HEK293 (cell line): ENCODE measurements around the gene MAN2A2.

Experiments used
- BCL11A ChIP-seq: fragments of 450-650 bp; formaldehyde crosslinking; IDR thresholded peaks from 2 replicates; pipeline ENCODE4 v1.5.1; 2016; ENCODE audit warnings: low read depth, missing biosample characterization, missing genetic modification characterization
- EGR2 ChIP-seq: fragments of 450-650 bp; formaldehyde crosslinking; IDR thresholded peaks from 2 replicates; pipeline ENCODE4 v1.5.1; 2016; ENCODE audit warnings: low read depth, missing biosample characterization, missing genetic modification characterization
- HOXA7 ChIP-seq: sonication (generic); formaldehyde crosslinking; IDR thresholded peaks from 2 replicates; pipeline ENCODE4 v1.8.1; 2022; ENCODE audit warnings: missing genetic modification reagents, borderline replicate concordance
- KLF10 ChIP-seq: fragments of 450-650 bp; IDR thresholded peaks from 2 replicates; pipeline ENCODE4 v1.5.1; 2018; ENCODE audit warnings: missing biosample characterization, mild to moderate bottlenecking, missing genetic modification characterization
- MZF1 ChIP-seq: fragments of 450-650 bp; formaldehyde crosslinking; IDR thresholded peaks from 2 replicates; pipeline ENCODE4 v1.5.1; 2017; ENCODE audit warnings: missing biosample characterization, missing genetic modification characterization, borderline replicate concordance
- OVOL3 ChIP-seq: fragments of 450-650 bp; formaldehyde crosslinking; IDR thresholded peaks from 2 replicates; pipeline ENCODE4 v1.5.1; 2016; ENCODE audit warnings: missing biosample characterization, missing genetic modification characterization
- REPIN1 ChIP-seq: fragments of 450-650 bp; formaldehyde crosslinking; IDR thresholded peaks from 2 replicates; pipeline ENCODE4 v1.5.1; 2017; ENCODE audit warnings: missing biosample characterization, missing genetic modification characterization, low read depth
- SCRT2 ChIP-seq: fragments of 450-650 bp; formaldehyde crosslinking; IDR thresholded peaks from 2 replicates; pipeline ENCODE4 v1.5.1; 2016; ENCODE audit warnings: missing biosample characterization, missing genetic modification characterization
- SP3 ChIP-seq: fragments of 450-650 bp; formaldehyde crosslinking; IDR thresholded peaks from 2 replicates; pipeline ENCODE4 v1.5.1; 2016; ENCODE audit warnings: missing biosample characterization, missing genetic modification characterization
- WT1 ChIP-seq: fragments of 450-650 bp; formaldehyde crosslinking; IDR thresholded peaks from 2 replicates; pipeline ENCODE4 v1.5.1; 2016; ENCODE audit warnings: missing biosample characterization, missing genetic modification characterization
- ZBTB44 ChIP-seq: fragments of 450-650 bp; IDR thresholded peaks from 2 replicates; pipeline ENCODE4 v1.5.1; 2018; ENCODE audit warnings: missing biosample characterization, mild to moderate bottlenecking, missing genetic modification characterization
- ZBTB7A ChIP-seq: fragments of 450-650 bp; formaldehyde crosslinking; IDR thresholded peaks from 2 replicates; pipeline ENCODE4 v1.5.1; 2016; ENCODE audit warnings: low read depth, missing biosample characterization, missing genetic modification characterization
- ZEB2 ChIP-seq: fragments of 450-650 bp; formaldehyde crosslinking; IDR thresholded peaks from 2 replicates; pipeline ENCODE4 v1.5.1; 2016; ENCODE audit warnings: missing biosample characterization, missing genetic modification characterization
- ZFP37 ChIP-seq: fragments of 450-650 bp; formaldehyde crosslinking; IDR thresholded peaks from 2 replicates; pipeline ENCODE4 v1.5.1; 2016; ENCODE audit warnings: missing biosample characterization, missing genetic modification characterization
- ZNF10 ChIP-seq: fragments of 450-650 bp; formaldehyde crosslinking; IDR thresholded peaks from 2 replicates; pipeline ENCODE4 v1.5.1; 2017; ENCODE audit warnings: missing biosample characterization, missing genetic modification characterization
- ZNF112 ChIP-seq: fragments of 450-650 bp; formaldehyde crosslinking; IDR thresholded peaks from 2 replicates; pipeline ENCODE4 v1.5.0; 2017; ENCODE audit warnings: missing biosample characterization, missing genetic modification characterization
- ZNF133 ChIP-seq: fragments of 450-650 bp; formaldehyde crosslinking; IDR thresholded peaks from 2 replicates; pipeline ENCODE4 v1.5.1; 2016; ENCODE audit warnings: missing biosample characterization, missing genetic modification characterization
- ZNF138 ChIP-seq: fragments of 450-650 bp; formaldehyde crosslinking; IDR thresholded peaks from 2 replicates; pipeline ENCODE4 v1.5.1; 2016; ENCODE audit warnings: missing biosample characterization, missing genetic modification characterization, borderline replicate concordance
- ZNF2 ChIP-seq: fragments of 450-650 bp; formaldehyde crosslinking; IDR thresholded peaks from 2 replicates; pipeline ENCODE4 v1.5.1; 2016; ENCODE audit warnings: missing biosample characterization, missing genetic modification characterization
- ZNF202 ChIP-seq: fragments of 450-650 bp; formaldehyde crosslinking; IDR thresholded peaks from 2 replicates; pipeline ENCODE4 v1.5.1; 2016; ENCODE audit warnings: missing biosample characterization, missing genetic modification characterization, borderline replicate concordance
- ZNF23 ChIP-seq: fragments of 450-650 bp; formaldehyde crosslinking; IDR thresholded peaks from 2 replicates; pipeline ENCODE4 v1.5.1; 2016; ENCODE audit warnings: missing biosample characterization, missing genetic modification characterization, borderline replicate concordance
- ZNF324 ChIP-seq: fragments of 450-650 bp; formaldehyde crosslinking; IDR thresholded peaks from 2 replicates; pipeline ENCODE4 v1.5.1; 2016; ENCODE audit warnings: missing biosample characterization, missing genetic modification characterization
- ZNF362 ChIP-seq: fragments of 450-650 bp; formaldehyde crosslinking; IDR thresholded peaks from 2 replicates; pipeline ENCODE4 v1.5.1; 2016; ENCODE audit warnings: missing biosample characterization, missing genetic modification characterization
- ZNF391 ChIP-seq: fragments of 450-650 bp; formaldehyde crosslinking; IDR thresholded peaks from 2 replicates; pipeline ENCODE4 v1.5.1; 2016; ENCODE audit warnings: low read depth, missing biosample characterization, missing genetic modification characterization, borderline replicate concordance
- ZNF404 ChIP-seq: fragments of 450-650 bp; formaldehyde crosslinking; IDR thresholded peaks from 2 replicates; pipeline ENCODE4 v1.5.1; 2017; ENCODE audit warnings: missing biosample characterization, missing genetic modification characterization
- ZNF514 ChIP-seq: fragments of 450-650 bp; formaldehyde crosslinking; IDR thresholded peaks from 2 replicates; pipeline ENCODE4 v1.5.1; 2016; ENCODE audit warnings: missing biosample characterization, missing genetic modification characterization
- ZNF521 ChIP-seq: fragments of 450-650 bp; formaldehyde crosslinking; IDR thresholded peaks from 2 replicates; pipeline ENCODE4 v1.5.1; 2017; ENCODE audit warnings: missing biosample characterization, mild to moderate bottlenecking, missing genetic modification characterization
- ZNF558 ChIP-seq: fragments of 450-650 bp; formaldehyde crosslinking; IDR thresholded peaks from 2 replicates; pipeline ENCODE4 v1.5.1; 2016; ENCODE audit warnings: missing biosample characterization, missing genetic modification characterization
- ZNF596 ChIP-seq: fragments of 450-650 bp; IDR thresholded peaks from 2 replicates; pipeline ENCODE4 v1.5.0; 2018; ENCODE audit warnings: missing biosample characterization, mild to moderate bottlenecking, missing genetic modification characterization, moderate library complexity
- ZNF701 ChIP-seq: fragments of 450-650 bp; formaldehyde crosslinking; IDR thresholded peaks from 2 replicates; pipeline ENCODE4 v1.5.1; 2016; ENCODE audit warnings: missing biosample characterization, missing genetic modification characterization
- ZNF707 ChIP-seq: fragments of 450-650 bp; formaldehyde crosslinking; IDR thresholded peaks from 2 replicates; pipeline ENCODE4 v1.5.1; 2016; ENCODE audit warnings: missing biosample characterization, missing genetic modification characterization
- ZNF777 ChIP-seq: fragments of 450-650 bp; formaldehyde crosslinking; IDR thresholded peaks from 2 replicates; pipeline ENCODE4 v1.5.1; 2017; ENCODE audit warnings: missing biosample characterization, missing genetic modification characterization, borderline replicate concordance
- ZSCAN23 ChIP-seq: fragments of 450-650 bp; formaldehyde crosslinking; IDR thresholded peaks from 2 replicates; pipeline ENCODE4 v1.5.1; 2016; ENCODE audit warnings: missing biosample characterization, missing genetic modification characterization
- ZSCAN5A ChIP-seq: fragments of 450-650 bp; formaldehyde crosslinking; IDR thresholded peaks from 2 replicates; pipeline ENCODE4 v1.5.1; 2016; ENCODE audit warnings: missing biosample characterization, missing genetic modification characterization
- TF ChIP-seq, protein P1 (sequence below): IDR thresholded peaks from 2 replicates; pipeline ENCODE4 v1.6.1; 2011; ENCODE audit warnings: mild to moderate bottlenecking, low read depth, low read length, borderline replicate concordance

MAN2A2 gene

DNA sequence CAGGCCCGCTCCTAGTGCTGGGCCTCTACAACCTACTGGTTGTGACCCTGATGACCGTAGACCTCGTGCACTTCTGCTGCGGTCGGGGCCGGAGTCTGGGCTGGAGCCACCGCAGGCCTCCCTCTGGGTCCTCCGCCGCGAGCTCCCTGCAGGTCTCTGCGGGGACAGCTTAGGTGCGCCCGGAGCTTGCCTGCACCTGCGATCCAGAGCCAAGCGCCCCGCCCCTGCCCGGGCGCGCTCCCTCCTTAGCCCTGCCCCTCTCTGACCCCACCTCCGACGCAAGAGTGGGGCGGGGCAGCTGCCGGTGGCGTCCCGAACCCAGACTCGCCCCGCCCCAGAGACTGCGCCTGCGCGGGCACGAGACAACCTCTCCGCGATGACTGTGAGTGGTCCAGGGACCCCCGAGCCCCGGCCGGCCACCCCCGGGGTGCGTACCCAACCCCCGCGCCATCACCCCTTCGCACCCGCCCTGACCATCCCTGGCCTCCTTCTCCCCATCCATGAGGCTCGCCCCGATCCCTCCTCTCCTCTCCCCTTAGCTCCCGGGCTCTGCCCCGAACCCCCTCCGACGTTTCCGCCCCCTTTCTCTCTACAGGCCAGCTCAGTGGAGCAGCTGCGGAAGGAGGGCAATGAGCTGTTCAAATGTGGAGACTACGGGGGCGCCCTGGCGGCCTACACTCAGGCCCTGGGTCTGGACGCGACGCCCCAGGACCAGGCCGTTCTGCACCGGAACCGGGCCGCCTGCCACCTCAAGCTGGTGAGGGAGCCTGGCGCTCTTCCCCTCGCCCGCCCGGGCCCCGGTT, 32.0 kb downstream of the MAN2A2 start, which contains the start of gene UNC45A (continued):
- TF ChIP-seq ZSCAN5A (no peak), ZNF404 (tag by site-specific recombination) (no peak), ZNF521 (no peak), ZNF2 (tag by site-specific recombination) (no peak), ZBTB7A (tag by site-specific recombination) (peak; percentile 74), ZNF112 (no peak), ZNF10 (tag by site-specific recombination) (no peak), ZNF202 (no peak), ZNF23 (no peak), REPIN1 (no peak), BCL11A (tag by site-specific recombination) (0 out of 2 replicates have a peak, but pooled peaks have one; percentile 17), ZNF596 (tag by site-specific recombination) (no peak), ZNF133 (no peak), SP3 (peak; percentile 93), SCRT2 (tag by site-specific recombination) (no peak), ZBTB44 (no peak), ZNF391 (tag by site-specific recombination) (no peak), OVOL3 (no peak), ZEB2 (tag by site-specific recombination) (no peak; the same call in 1 of the 2 replicates), ZNF362 (tag by site-specific recombination) (no peak), KLF10 (peak; percentile 59), ZNF324 (tag by site-specific recombination) (no peak), ZNF701 (no peak), MZF1 (no peak), HOXA7 (no peak), ZFP37 (no peak), ZNF777 (tag by site-specific recombination) (no peak), WT1 (0 out of 2 replicates have a peak, but pooled peaks have one; percentile 6), ZNF707 (tag by site-specific recombination) (no peak), ZNF514 (tag by site-specific recombination) (no peak), ZNF138 (tag by site-specific recombination) (no peak), ZSCAN23 (tag by site-specific recombination) (no peak), ZNF558 (tag by site-specific recombination) (no peak), EGR2 (tag by site-specific recombination) (no peak)
- TF ChIP-seq, protein P1, sequence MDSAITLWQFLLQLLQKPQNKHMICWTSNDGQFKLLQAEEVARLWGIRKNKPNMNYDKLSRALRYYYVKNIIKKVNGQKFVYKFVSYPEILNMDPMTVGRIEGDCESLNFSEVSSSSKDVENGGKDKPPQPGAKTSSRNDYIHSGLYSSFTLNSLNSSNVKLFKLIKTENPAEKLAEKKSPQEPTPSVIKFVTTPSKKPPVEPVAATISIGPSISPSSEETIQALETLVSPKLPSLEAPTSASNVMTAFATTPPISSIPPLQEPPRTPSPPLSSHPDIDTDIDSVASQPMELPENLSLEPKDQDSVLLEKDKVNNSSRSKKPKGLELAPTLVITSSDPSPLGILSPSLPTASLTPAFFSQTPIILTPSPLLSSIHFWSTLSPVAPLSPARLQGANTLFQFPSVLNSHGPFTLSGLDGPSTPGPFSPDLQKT: no peak
